H1 (cell line): ENCODE data around the gene ENKD1. TPM values are rescaled to one million over a fixed set of nuclear protein-coding genes. Genes with fewer than 3 reads are reported as not detected.

ENCODE experiments used
- ASH2L ChIP-seq: fragments of 200-600, 300-600 bp; sonication (generic); IDR thresholded peaks from one replicate; pipeline ENCODE4 v1.7.1; 2017; ENCODE audit warnings: low read length
- BCL11A ChIP-seq, 2 experiments: IDR thresholded peaks; one replicate each; pipeline ENCODE4 v1.6.1; 2011; ENCODE audit warnings: low read depth in 2 of 2, low read length in 2 of 2, mild to moderate bottlenecking in 2 of 2
- CHD1 ChIP-seq: IDR thresholded peaks from 2 replicates; pipeline ENCODE4 v1.6.1; 2012; ENCODE audit warnings: low read depth, low read length, improper control_type of control experiment
- EGR1 ChIP-seq: IDR thresholded peaks from 2 replicates; pipeline ENCODE4 v1.6.1; 2011; ENCODE audit warnings: low read depth, low read length, borderline replicate concordance
- RXRA ChIP-seq: IDR thresholded peaks from 2 replicates; pipeline ENCODE4 v1.6.1; 2011; ENCODE audit warnings: low read depth, mild to moderate bottlenecking, low read length, moderate library complexity; ENCODE audit not compliant: insufficient read depth
- SP2 ChIP-seq: IDR thresholded peaks from 2 replicates; pipeline ENCODE4 v1.6.1; 2012; ENCODE audit warnings: mild to moderate bottlenecking, low read length, inconsistent platforms
- SRF ChIP-seq: IDR thresholded peaks from 2 replicates; pipeline ENCODE4 v1.6.1; 2011; ENCODE audit warnings: mild to moderate bottlenecking, low read depth, low read length, moderate library complexity
- SUZ12 ChIP-seq: fragments of 200-600 bp; sonication (generic); IDR thresholded peaks from 2 replicates; pipeline ENCODE4 v1.6.1; 2012; ENCODE audit warnings: mild to moderate bottlenecking, inconsistent platforms, low read length, moderate library complexity, mixed read lengths
- polyA plus RNA-seq, 7 experiments: library from polyadenylated mRNA; depleted of rRNA in 3 of 7; stranded (reverse) in 5 of 7; unstranded in 2 of 7; fragments of >200 nt in 5 of 7; fragments of 200-250 nt in 2 of 7; gene quantifications; 1 replicate in 5 of 7; 2 replicates in 1 of 7; 4 replicates in 1 of 7; pipeline versions ENCODE4 v1.2.1 to v1.2.3, GENCODE V29; 2011 to 2013; ENCODE audit warnings: missing spikeins in 2 of 7, mixed read lengths in 2 of 7
- total RNA-seq: library from RNA; stranded (reverse); fragmentation: NEBNext Ultra II Directional; extraction: Animal tissue kit (Norgen Biotek cat#: 25700); gene quantifications from 2 replicates; pipeline ENCODE4 v1.2.1, GENCODE V29; 2021

The ENKD1 gene
- total and polyA plus RNA-seq, 2 of the 8 experiments (the other 6 are each of a cell fraction or from before 2014, with no cell fraction given): 12.9 to 16.1 TPM

DNA sequence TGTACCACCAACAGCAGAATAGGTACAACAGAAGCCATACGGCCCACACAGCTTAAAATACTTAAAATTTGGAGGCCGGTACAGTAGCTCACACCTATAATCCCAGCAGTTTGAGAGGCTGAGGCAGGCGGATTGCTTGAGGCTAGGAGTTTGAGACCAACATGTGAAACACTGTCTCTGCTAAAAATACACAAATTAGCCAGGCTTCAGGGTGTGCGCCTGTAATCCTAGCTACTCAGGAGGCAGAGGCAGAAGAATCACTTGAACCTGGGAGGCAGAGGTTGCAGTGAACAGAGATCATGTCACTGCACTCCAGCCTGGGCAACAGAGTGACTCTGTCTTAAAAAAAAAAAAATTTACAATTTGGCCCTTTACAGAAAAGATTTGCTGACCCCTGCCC is 35.6 kb upstream of the ENKD1 start (continued):
- TF ChIP-seq SRF (no peak), RXRA (no peak), BCL11A (IDR thresholded peaks at IDR 0.05; ENCODE audit: low read depth in 2 of 2, low read length in 2 of 2) (no peak), CHD1 (no peak), ASH2L (no peak), SP2 (no peak), SUZ12 (no peak), EGR1 (no peak)
